ENCODE results near the gene TSPO. TPM values are rescaled to one million over a fixed set of nuclear protein-coding genes. Genes with fewer than 3 reads are reported as not detected.
"Not testable (repeated sequence)": the region's sequence is repeated elsewhere in the genome, so short reads cannot be mapped to it uniquely, and the experiment has no call there.

TSPO gene
- 128 TPM for total RNA-seq
- long read RNA-seq, transcript TSPO-202 (4 exons, 881 nt): major isoform, 133 of 187 reads
- long read RNA-seq, partial matches to known transcripts: 50 of 187 reads
- long read RNA-seq, other reads (novel, unspliced or antisense): 3 of 187 reads

- H3K4me1 ChIP-seq: peaks cover 31% of the 10 kb centered on the region
- H3K9me3 ChIP-seq (replicated peaks): no peaks in the 10 kb centered on the region
- no peaks in the 10 kb centered on the region for H3K27me3 ChIP-seq (ENCODE audit: low read depth)
- TF ChIP-seq CTCF (IDR thresholded peaks at IDR 0.05; ENCODE audit: borderline replicate concordance): no peak
- peak within 1 kb of the TSS; percentile 89 for H3K27ac ChIP-seq (replicated peaks)
- peak; percentile 85 for DNase-seq
- peak within 1 kb of the TSS; percentile 84 for H3K4me3 ChIP-seq
- H3K36me3 ChIP-seq: no peaks in the 10 kb centered on the region
- intact Hi-C loops (cut with micrococcal nuclease): no loop called here
These were observed at the start of gene TSPO for GRCh38 chr22:43151251-43152002. TSPO (plus strand) TSS chr22:43151559; CDS start chr22:43159239, 7,680 bp downstream.

GRCh38 chr22:43104056-43104625, 47.2 kb upstream of the TSPO start:
- DNase-seq; H3K27me3 ChIP-seq (ENCODE audit: low read depth); H3K27ac ChIP-seq (replicated peaks); H3K9me3 ChIP-seq (replicated peaks); H3K4me3 ChIP-seq; H3K36me3 ChIP-seq; intact Hi-C loops (cut with micrococcal nuclease): not testable (repeated sequence)
- H3K4me1 ChIP-seq: peaks cover 39% of the 10 kb centered on the region

- H3K4me3 ChIP-seq; H3K9me3 ChIP-seq (replicated peaks); DNase-seq; H3K27ac ChIP-seq (replicated peaks); intact Hi-C loops (cut with micrococcal nuclease); H3K27me3 ChIP-seq (ENCODE audit: low read depth); H3K36me3 ChIP-seq: not testable (repeated sequence)
- peaks cover 34% of the 10 kb centered on the region for H3K4me1 ChIP-seq
These were observed 46.4 kb upstream of the TSPO start for GRCh38 chr22:43104950-43105349.

GRCh38 chr22:43106302-43106701, 45.1 kb upstream of the TSPO start:
- H3K27ac ChIP-seq (replicated peaks): no peak overlapping the region
- H3K4me3 ChIP-seq: no peak overlapping the region
- DNase-seq: no peak
- H3K9me3 ChIP-seq (replicated peaks): no peaks in the 10 kb centered on the region
- peaks cover 19% of the 10 kb centered on the region for H3K27me3 ChIP-seq (ENCODE audit: low read depth)
- TF ChIP-seq CTCF (IDR thresholded peaks at IDR 0.05; ENCODE audit: borderline replicate concordance): no peak
- intact Hi-C loops (cut with micrococcal nuclease): no loop called here
- peaks cover 35% of the 10 kb centered on the region for H3K4me1 ChIP-seq
- H3K36me3 ChIP-seq: no peaks in the 10 kb centered on the region

GRCh38 chr22:43109511-43109910, 41.8 kb upstream of the TSPO start:
- intact Hi-C loops (cut with micrococcal nuclease): no loop called here
- no peaks in the 10 kb centered on the region for H3K9me3 ChIP-seq (replicated peaks)

GRCh38 chr22:43109921-43110443, 41.4 kb upstream of the TSPO start:
- Histone ChIP-seq H3K27me3 (ENCODE audit: low read depth) (peaks cover 54% of the 10 kb centered on the region), H3K4me3 (peak overlapping the region; percentile 69), H3K36me3 (no peaks in the 10 kb centered on the region), H3K4me1 (peaks cover 19% of the 10 kb centered on the region), H3K9me3 (replicated peaks) (no peaks in the 10 kb centered on the region), H3K27ac (replicated peaks) (no peak overlapping the region)
- no peak for DNase-seq
- intact Hi-C loops (cut with micrococcal nuclease): no loop called here
- no peak for TF ChIP-seq CTCF (IDR thresholded peaks at IDR 0.05; ENCODE audit: borderline replicate concordance)

More at GRCh38 chr22:43109511-43109910, 41.8 kb upstream of the TSPO start:
- no peak overlapping the region for H3K4me3 ChIP-seq
- no peak for TF ChIP-seq CTCF (IDR thresholded peaks at IDR 0.05; ENCODE audit: borderline replicate concordance)
- no peaks in the 10 kb centered on the region for H3K36me3 ChIP-seq
- H3K27ac ChIP-seq (replicated peaks): no peak overlapping the region
- H3K4me1 ChIP-seq: peaks cover 19% of the 10 kb centered on the region
- no peak for DNase-seq
- H3K27me3 ChIP-seq (ENCODE audit: low read depth): peaks cover 50% of the 10 kb centered on the region
